Smooth muscle cell (in vitro differentiated cells): ENCODE measurements around the gene PNPLA1. TPM values are rescaled to one million over a fixed set of nuclear protein-coding genes. Genes with fewer than 3 reads are reported as not detected.

ENCODE experiments used
- DNase-seq: peaks from one replicate; lab custom pipeline; 2025; ENCODE audit not compliant: unreplicated experiment; lab: John Stamatoyannopoulos, UW
- H2AFZ ChIP-seq: fragments of 200-600 bp; sonication (generic); 2 replicates; pipeline ENCODE4 v1.6.0; 2016; ENCODE audit warnings: antibody characterized with exemption, low read depth, mild to moderate bottlenecking
- H3F3A ChIP-seq: fragments of 200-600 bp; sonication (generic); 2 replicates; pipeline ENCODE4 v1.6.0; 2017; ENCODE audit warnings: antibody characterized with exemption, low read depth
- H3K27ac ChIP-seq: fragments of 200-600 bp; sonication (generic); 2 replicates; pipeline ENCODE4 v1.5.1; 2016; ENCODE audit warnings: low read depth, mild to moderate bottlenecking
- H3K27me3 ChIP-seq: fragments of 200-600 bp; sonication (generic); 2 replicates; pipeline ENCODE4 v1.6.1; 2016; ENCODE audit warnings: low read depth, mild to moderate bottlenecking
- H3K36me3 ChIP-seq: fragments of 200-600 bp; sonication (generic); 2 replicates; pipeline ENCODE4 v1.5.1; 2016; ENCODE audit warnings: low read depth
- H3K4me1 ChIP-seq: fragments of 200-600 bp; sonication (generic); 2 replicates; pipeline ENCODE4 v1.5.1; 2016; ENCODE audit warnings: low read depth
- H3K4me2 ChIP-seq: fragments of 200-600 bp; sonication (generic); 2 replicates; pipeline ENCODE4 v1.6.0; 2016; ENCODE audit warnings: mild to moderate bottlenecking
- H3K4me3 ChIP-seq: fragments of 200-600 bp; sonication (generic); 2 replicates; pipeline ENCODE4 v1.5.1; 2016; ENCODE audit warnings: mild to moderate bottlenecking
- H3K79me2 ChIP-seq: fragments of 200-600 bp; sonication (generic); 2 replicates; pipeline ENCODE4 v1.6.0; 2016; ENCODE audit warnings: low read depth, mild to moderate bottlenecking
- H3K9ac ChIP-seq: fragments of 200-600 bp; sonication (generic); 2 replicates; pipeline ENCODE4 v1.6.0; 2016; ENCODE audit warnings: low read depth
- H3K9me3 ChIP-seq: fragments of 200-600 bp; sonication (generic); replicated peaks from 2 replicates; pipeline ENCODE4 v1.5.1; 2016; ENCODE audit warnings: low read depth
- H4K20me1 ChIP-seq: fragments of 200-600 bp; sonication (generic); 2 replicates; pipeline ENCODE4 v1.6.0; 2016; ENCODE audit warnings: low read depth
- WGBS: methylation state at CpG from one replicate; pipeline ENCODE4 v1.1.7; 2016; ENCODE audit warnings: low lambda C conversion rate; 5-methylcytosine and 5-hydroxymethylcytosine counted together
- polyA plus RNA-seq: library from polyadenylated mRNA; unstranded; fragments of >200 nt; fragmentation: Nextera tagmentation; extraction: Ambion mirVana; gene quantifications from 2 replicates; pipeline ENCODE4 v1.2.1, GENCODE V29; 2016
- total RNA-seq: library from RNA; depleted of rRNA; stranded (reverse); fragments of >200 nt; gene quantifications from 2 replicates; pipeline ENCODE4 v1.2.3, GENCODE V29; 2014
- TF ChIP-seq, protein P1 (sequence below): fragments of 200-600 bp; sonication (generic); IDR thresholded peaks from 2 replicates; pipeline ENCODE4 v1.5.1; 2017; ENCODE audit warnings: borderline replicate concordance, mild to moderate bottlenecking, antibody characterized with exemption; ENCODE audit not compliant: insufficient read depth, poor library complexity, severe bottlenecking

PNPLA1 gene
- total and polyA plus RNA-seq, 2 experiments from 2014 or later = not detected

DNA sequence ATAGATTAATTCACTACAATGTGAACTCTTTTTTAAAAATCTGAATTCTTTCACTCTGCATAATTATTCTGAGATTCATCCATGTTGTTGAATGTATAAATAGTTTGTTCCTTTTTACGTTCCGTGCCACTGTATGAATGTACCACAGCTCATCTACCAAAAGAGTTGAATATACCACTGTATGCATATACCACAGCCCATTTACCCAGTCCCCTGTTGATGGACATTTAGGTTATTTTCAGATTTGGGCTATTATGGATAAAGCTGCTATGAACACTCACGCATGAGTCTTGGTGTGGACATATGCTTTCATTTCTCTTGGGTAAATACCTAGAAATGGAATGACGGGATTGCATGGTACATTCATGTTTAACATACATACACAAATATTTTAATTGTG lies 28.2 kb downstream of the PNPLA1 start:
- no peaks in the 10 kb centered on the region for H3K4me1 ChIP-seq
- no peak overlapping the region for H2AFZ ChIP-seq
- no peak overlapping the region for H3K27ac ChIP-seq
- H3K27me3 ChIP-seq = no peaks in the 10 kb centered on the region
- DNase-seq = no peak
- H4K20me1 ChIP-seq = no peaks in the 10 kb centered on the region
- TF ChIP-seq, protein P1, sequence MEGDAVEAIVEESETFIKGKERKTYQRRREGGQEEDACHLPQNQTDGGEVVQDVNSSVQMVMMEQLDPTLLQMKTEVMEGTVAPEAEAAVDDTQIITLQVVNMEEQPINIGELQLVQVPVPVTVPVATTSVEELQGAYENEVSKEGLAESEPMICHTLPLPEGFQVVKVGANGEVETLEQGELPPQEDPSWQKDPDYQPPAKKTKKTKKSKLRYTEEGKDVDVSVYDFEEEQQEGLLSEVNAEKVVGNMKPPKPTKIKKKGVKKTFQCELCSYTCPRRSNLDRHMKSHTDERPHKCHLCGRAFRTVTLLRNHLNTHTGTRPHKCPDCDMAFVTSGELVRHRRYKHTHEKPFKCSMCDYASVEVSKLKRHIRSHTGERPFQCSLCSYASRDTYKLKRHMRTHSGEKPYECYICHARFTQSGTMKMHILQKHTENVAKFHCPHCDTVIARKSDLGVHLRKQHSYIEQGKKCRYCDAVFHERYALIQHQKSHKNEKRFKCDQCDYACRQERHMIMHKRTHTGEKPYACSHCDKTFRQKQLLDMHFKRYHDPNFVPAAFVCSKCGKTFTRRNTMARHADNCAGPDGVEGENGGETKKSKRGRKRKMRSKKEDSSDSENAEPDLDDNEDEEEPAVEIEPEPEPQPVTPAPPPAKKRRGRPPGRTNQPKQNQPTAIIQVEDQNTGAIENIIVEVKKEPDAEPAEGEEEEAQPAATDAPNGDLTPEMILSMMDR = no peak
- H3K4me2 ChIP-seq = no peak overlapping the region
- 97% methylated on average over 4 of the region's 4 CpGs for WGBS
- no peak overlapping the region for H3K9ac ChIP-seq
- no peaks in the 10 kb centered on the region for H3F3A ChIP-seq
- no peaks in the 10 kb centered on the region for H3K9me3 ChIP-seq
- H3K4me3 ChIP-seq = no peak overlapping the region
- H3K36me3 ChIP-seq = no peaks in the 10 kb centered on the region
- no peaks in the 10 kb centered on the region for H3K79me2 ChIP-seq

- H3K4me2 ChIP-seq = no peak overlapping the region
- TF ChIP-seq, protein P1 = no peak
- peaks cover 2% of the 10 kb centered on the region for H3K4me1 ChIP-seq
- DNase-seq = no peak
- H3K79me2 ChIP-seq = no peaks in the 10 kb centered on the region
- H3K27me3 ChIP-seq = no peaks in the 10 kb centered on the region
- 88% methylated on average over 9 of the region's 10 CpGs for WGBS
- H3F3A ChIP-seq = no peaks in the 10 kb centered on the region
- H2AFZ ChIP-seq = no peak overlapping the region
- H4K20me1 ChIP-seq = no peaks in the 10 kb centered on the region
- no peak overlapping the region for H3K27ac ChIP-seq
- no peaks in the 10 kb centered on the region for H3K36me3 ChIP-seq
- no peaks in the 10 kb centered on the region for H3K9me3 ChIP-seq
- no peak overlapping the region for H3K4me3 ChIP-seq
- H3K9ac ChIP-seq = no peak overlapping the region
These were observed 31.3 kb downstream of the PNPLA1 start for GRCh38 chr6:36301085-36301658.

DNA sequence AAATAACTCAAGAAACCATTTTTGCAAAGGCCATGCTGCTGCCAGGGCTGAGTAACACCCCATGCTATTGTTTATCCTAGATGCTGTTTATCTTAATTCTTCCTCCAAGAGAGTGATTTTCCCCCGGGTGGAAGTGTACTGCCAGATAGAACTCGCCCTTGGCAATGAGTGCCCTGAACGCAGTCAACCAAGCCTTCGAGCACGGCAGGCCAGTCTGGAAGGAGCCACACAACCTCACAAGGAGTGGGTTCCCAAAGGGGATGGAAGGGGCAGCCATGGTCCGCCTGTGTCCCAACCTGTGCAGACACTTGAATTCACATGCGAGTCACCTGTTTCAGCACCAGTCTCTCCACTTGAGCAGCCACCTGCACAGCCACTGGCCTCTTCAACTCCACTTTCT lies 31.9 kb downstream of the PNPLA1 start:
- 79% methylated on average over 7 of the region's 7 CpGs for WGBS
- no peak overlapping the region for H2AFZ ChIP-seq
- DNase-seq = no peak
- H3K4me3 ChIP-seq = no peak overlapping the region
- no peaks in the 10 kb centered on the region for H3K36me3 ChIP-seq
- H3K27me3 ChIP-seq = no peaks in the 10 kb centered on the region
- TF ChIP-seq, protein P1 = no peak
- H3K9ac ChIP-seq = no peak overlapping the region
- no peaks in the 10 kb centered on the region for H3K79me2 ChIP-seq
- no peaks in the 10 kb centered on the region for H3K9me3 ChIP-seq
- no peak overlapping the region for H3K4me2 ChIP-seq
- H4K20me1 ChIP-seq = no peaks in the 10 kb centered on the region
- H3K27ac ChIP-seq = no peak overlapping the region
- peaks cover 4% of the 10 kb centered on the region for H3K4me1 ChIP-seq
- no peaks in the 10 kb centered on the region for H3F3A ChIP-seq
